Heart left ventricle (tissue), 16 donors: ENCODE data around the gene CDH23. TPM values are rescaled to one million over a fixed set of nuclear protein-coding genes. Genes with fewer than 3 reads are reported as not detected.
A peak's percentile ranks its signal among the peaks of the same experiment; 100 is the strongest.

Experiments
- ATAC-seq, 4 donors: fragments of 200-7000 bp; cut with Tn5 transposase; one replicate each; pipeline ENCODE4 v1.9.1; 2020 to 2022; ENCODE audit warnings: moderate library complexity in 4 of 4, mild to moderate bottlenecking in 3 of 4, moderate number of reproducible peaks in 1 of 4
- DNase-seq, 5 donors: peaks; one replicate each; pipeline ENCODE4 v3.0.0-alpha.2; 2020
- H3K27ac ChIP-seq, 12 donors: fragments of 200-600 bp; sonication (generic) in 4 of 12; one replicate each; pipeline versions ENCODE4 v1.5.0 to v1.8.0; 2016 to 2022; ENCODE audit warnings: mild to moderate bottlenecking in 2 of 12
- H3K27me3 ChIP-seq, 9 donors: fragments of 200-600 bp; sonication (generic) in 2 of 9; one replicate each; pipeline versions ENCODE4 v1.5.1 to v1.8.0; 2016 to 2022; ENCODE audit warnings: mild to moderate bottlenecking in 3 of 9
- H3K36me3 ChIP-seq, 9 donors: fragments of 200-600 bp; sonication (generic) in 2 of 9; one replicate each; pipeline versions ENCODE4 v1.5.0 to v1.8.0; 2018 to 2022; ENCODE audit warnings: mild to moderate bottlenecking in 2 of 9
- H3K4me1 ChIP-seq, 12 donors: fragments of 200-600 bp; sonication (generic) in 4 of 12; one replicate each; pipeline versions ENCODE4 v1.5.0 to v1.8.0; 2016 to 2022; ENCODE audit warnings: mild to moderate bottlenecking in 3 of 12
- H3K4me3 ChIP-seq, 12 donors: fragments of 200-600 bp; sonication (generic) in 4 of 12; one replicate each; pipeline versions ENCODE4 v1.5.0 to v1.8.0; 2017 to 2022; ENCODE audit warnings: mild to moderate bottlenecking in 9 of 12, moderate library complexity in 4 of 12
- H3K9me3 ChIP-seq, 12 donors: fragments of 200-600 bp; sonication (generic) in 4 of 12; one replicate each; pipeline versions ENCODE4 v1.5.0 to v1.8.0; 2016 to 2022; ENCODE audit warnings: mild to moderate bottlenecking in 1 of 12
- CTCF ChIP-seq, 12 donors: fragments of 200-600 bp; sonication (generic) in 4 of 12; IDR thresholded peaks; one replicate each; pipeline versions ENCODE4 v1.5.0 to v1.8.0; 2018 to 2022; ENCODE audit warnings: antibody characterized with exemption in 12 of 12, mild to moderate bottlenecking in 5 of 12
- POLR2A ChIP-seq, 2 donors: fragments of 450-650 bp; IDR thresholded peaks; one replicate each; pipeline ENCODE4 v1.6.1; 2017; ENCODE audit warnings: antibody characterized with exemption in 2 of 2, mild to moderate bottlenecking in 2 of 2, moderate library complexity in 2 of 2
- WGBS, 4 donors: extraction: QIAGEN DNeasy Blood & Tissue Kit in 2 of 4; methylation state at CpG; one replicate each; pipeline versions ENCODE4 v1.1.5 to v1.1.7; 2013 to 2018; 5-methylcytosine and 5-hydroxymethylcytosine counted together
- intact Hi-C, 10 donors: fragments of 100-400 bp; cut with DNase I; formaldehyde crosslinking; loops; one replicate each; pipeline versions ENCODE4 v1.11.1 to v1.14.2; 2022
- polyA plus RNA-seq, 2 donors: library from polyadenylated mRNA; stranded (reverse); fragments of 200-250 nt; gene quantifications; one replicate each; pipeline ENCODE4 v1.2.3, GENCODE V29; 2013
- total RNA-seq, 9 donors: library from RNA; depleted of rRNA in 2 of 9; stranded (reverse); fragments of >200 nt in 2 of 9; fragmentation: NEBNext Ultra II Directional in 3 of 9; extraction: Animal tissue kit (Norgen Biotek cat#: 25700) in 3 of 9; gene quantifications; one replicate each; pipeline versions ENCODE4 v1.1.0 to v1.2.4, GENCODE V29; 2016 to 2023
- donor health status: ischemic (EF 13 %, LVEDD 7.1; RV severe dilation, severe dysfunction).
- donor health status: healthy with polysubstance abuse.
- donor health status: DM: no; HTN: yes; CAD: no.
- donor health status: DM: no; HTN: no; CAD: no.
- donor health status: ischemic (EF 25% LVEDD 6.9; RV normal size, moderate dysfunction).
- donor health status: ischemic (EF 25% LVEDD 5.7; RV mildly dilated, moderate dysfunction).
- donor health status: healthy.
- donor health status: DM: yes; HTN: yes; CAD: no.
- donor health status: ischemic (EF 35%, LVEDD 5.7; RV mildly dilated, moderate dysfunction).
- donor health status: nonischemic (EF 11% LVEDD 7.7; RV severe dilation, severe dysfunction).
- donor health status: DM: yes; HTN: yes; CAD: no.
- donor health status: PGD.
- donor health status: ischemic (EF 29% LVEDD 5.4; RV normal size, mild dysfunction).
- donor health status: nonischemic (EF 23%, LVEDD 6.1; RV moderate dilation, normal function).

The CDH23 gene
- total and polyA plus RNA-seq, 11 donors: 1.2 to 8.6 (median 3.9) TPM

- Histone ChIP-seq H3K4me1 (peaks cover 0 to 6% (median 0%) of the 10 kb centered on the region in 12 donors), H3K4me3 (no peak overlapping the region), H3K27ac (no peak overlapping the region), H3K9me3 (no peaks in the 10 kb centered on the region), H3K36me3 (no peaks in the 10 kb centered on the region), H3K27me3 (peaks cover 0 to 10% (median 0%) of the 10 kb centered on the region in 9 donors)
- DNase-seq: no peak
- intact Hi-C loops: loop anchor here in 6 of 10 donors (5.0 to 10.0 kb wide), 6 partner anchors 216 to 506 kb away; no protein-coding TSS in a partner anchor
- TF ChIP-seq POLR2A (IDR thresholded peaks at IDR 0.05) (no peak), CTCF (IDR thresholded peaks at IDR 0.05) (no peak)
- 77 to 84% (median 81%) methylated on average over 8 of the region's 8 CpGs for WGBS, 4 donors
- no peak for ATAC-seq
Observed at GRCh38 chr10:71388583-71389310, 8.0 kb upstream of the CDH23 start.

GRCh38 chr10:71389768-71390460 is 6.8 kb upstream of the CDH23 start:
- intact Hi-C loops: loop anchor here in 8 of 10 donors (5.0 to 10.0 kb wide), 10 partner anchors 95 to 505 kb away; no protein-coding TSS in a partner anchor
- DNase-seq: peak in 1 of 5 donors; percentile 58
- ATAC-seq: no peak
- 83 to 90% (median 84%) methylated on average over 14 of the region's 14 CpGs for WGBS, 4 donors
- TF ChIP-seq CTCF (IDR thresholded peaks at IDR 0.05) (no peak), POLR2A (IDR thresholded peaks at IDR 0.05) (no peak)
- Histone ChIP-seq H3K9me3 (no peaks in the 10 kb centered on the region), H3K4me3 (no peak overlapping the region), H3K4me1 (no peaks in the 10 kb centered on the region), H3K27me3 (peaks cover 0 to 11% (median 0%) of the 10 kb centered on the region in 9 donors), H3K36me3 (no peaks in the 10 kb centered on the region), H3K27ac (no peak overlapping the region)

GRCh38 chr10:71390461-71390835 is 6.3 kb upstream of the CDH23 start:
- ATAC-seq (peak in 1 of 4 donors; percentile 24), DNase-seq (no peak)
- H3K36me3 ChIP-seq: no peaks in the 10 kb centered on the region
- H3K27ac ChIP-seq: no peak overlapping the region
- intact Hi-C loops: loop anchor here in 6 of 10 donors (5.0 to 10.0 kb wide), 7 partner anchors 94 to 424 kb away; no protein-coding TSS in a partner anchor
- H3K9me3 ChIP-seq: no peaks in the 10 kb centered on the region
- no peak for TF ChIP-seq POLR2A (IDR thresholded peaks at IDR 0.05)
- peaks cover 0 to 16% (median 0%) of the 10 kb centered on the region in 9 donors for H3K27me3 ChIP-seq
- no peak overlapping the region for H3K4me3 ChIP-seq
- WGBS, 4 donors: 15 to 34% (median 22%) methylated on average over 10 of the region's 10 CpGs
- H3K4me1 ChIP-seq: no peaks in the 10 kb centered on the region

- Histone ChIP-seq H3K27ac (no peak overlapping the region), H3K36me3 (no peaks in the 10 kb centered on the region), H3K9me3 (no peaks in the 10 kb centered on the region), H3K4me3 (no peak overlapping the region), H3K4me1 (no peaks in the 10 kb centered on the region), H3K27me3 (peaks cover 0 to 22% (median 0%) of the 10 kb centered on the region in 9 donors)
- no peak for TF ChIP-seq POLR2A (IDR thresholded peaks at IDR 0.05)
- intact Hi-C loops: loop anchor here in 6 of 10 donors (5.0 to 10.0 kb wide), 7 partner anchors 94 to 424 kb away; no protein-coding TSS in a partner anchor
- no peak for ATAC-seq
- no peak for DNase-seq
- WGBS, 4 donors: 66 to 92% (median 77%) methylated on average over 3 of the region's 3 CpGs
Observed at GRCh38 chr10:71390921-71391690, 5.6 kb upstream of the CDH23 start.
